Measurements from ENCODE around the gene SELENOF. TPM values are rescaled to one million over a fixed set of nuclear protein-coding genes. Genes with fewer than 3 reads are reported as not detected.

SELENOF gene
- total and polyA plus RNA-seq, 2 of the 13 experiments (the other 11 are each of a cell fraction or from before 2014, with no cell fraction given): 133 to 163 TPM

GRCh38 chr1:86913896-86914600 lies at the start of gene SELENOF (continued):
- TF ChIP-seq ZFP1 (CRISPR knock-in tag; IDR thresholded peaks at IDR 0.05): no peak
- TF ChIP-seq ZFP90 (CRISPR knock-in tag; IDR thresholded peaks at IDR 0.05; ENCODE audit: borderline replicate concordance): peak; percentile 26; the same call in 1 of the 2 replicates
- no peak for TF ChIP-seq ZHX1 (CRISPR knock-in tag; IDR thresholded peaks at IDR 0.05; ENCODE audit: low read depth)
- TF ChIP-seq ZNF101 (CRISPR knock-in tag; IDR thresholded peaks at IDR 0.05; ENCODE audit: borderline replicate concordance, low read depth): no peak
- no peak for TF ChIP-seq DMTF1 (CRISPR knock-in tag; IDR thresholded peaks at IDR 0.05)
- no peak for TF ChIP-seq ZBTB1 (CRISPR knock-in tag; IDR thresholded peaks at IDR 0.05; ENCODE audit: borderline replicate concordance)
- no peak for TF ChIP-seq KMT2A (CRISPR knock-in tag; IDR thresholded peaks at IDR 0.05)
- no peak for TF ChIP-seq ZNF841 (CRISPR knock-in tag; IDR thresholded peaks at IDR 0.05; ENCODE audit: borderline replicate concordance)
- TF ChIP-seq RNF2 (conservative IDR thresholded peaks at IDR 0.05; ENCODE audit: low read depth): no peak
- TF ChIP-seq KLF6 (CRISPR knock-in tag; IDR thresholded peaks at IDR 0.05): no peak
- peak; percentile 13; the same call in 1 of the 2 replicates for TF ChIP-seq IRF2 (CRISPR knock-in tag; IDR thresholded peaks at IDR 0.05)
- peak; percentile 57; the same call in 1 of the 2 replicates for TF ChIP-seq SALL1 (CRISPR knock-in tag; IDR thresholded peaks at IDR 0.05)
- no peak for TF ChIP-seq SP1 (IDR thresholded peaks at IDR 0.05)
- TF ChIP-seq SP1 (CRISPR knock-in tag; IDR thresholded peaks at IDR 0.05): peak; percentile 19; the same call in 1 of the 2 replicates
- TF ChIP-seq RFX5 (IDR thresholded peaks at IDR 0.05; ENCODE audit: low read depth, low read length): no peak
- no peak for TF ChIP-seq ZNF790 (CRISPR knock-in tag; IDR thresholded peaks at IDR 0.05; ENCODE audit: borderline replicate concordance)
- TF ChIP-seq ZNF781 (CRISPR knock-in tag; IDR thresholded peaks at IDR 0.05; ENCODE audit: borderline replicate concordance, not compliant biosample characterization): no peak
- 0 out of 2 replicates have a peak, but pooled peaks have one; percentile 56 for TF ChIP-seq SMAD1 (CRISPR knock-in tag; IDR thresholded peaks at IDR 0.05; ENCODE audit: borderline replicate concordance, low read depth)
- no peak for TF ChIP-seq MLXIP (CRISPR knock-in tag; IDR thresholded peaks at IDR 0.05; ENCODE audit: borderline replicate concordance)
- no peak for TF ChIP-seq U2AF2 (IDR thresholded peaks at IDR 0.05; ENCODE audit: low read depth, low read length)
- 0 out of 2 replicates have a peak, but pooled peaks have one; percentile 34 for TF ChIP-seq ZNF274 (CRISPR knock-in tag; IDR thresholded peaks at IDR 0.05)
- TF ChIP-seq JDP2 (CRISPR knock-in tag; IDR thresholded peaks at IDR 0.05; ENCODE audit: borderline replicate concordance): no peak
- no peak for TF ChIP-seq ZMYM2 (CRISPR knock-in tag; IDR thresholded peaks at IDR 0.05)
